Measurements from ENCODE around the gene SAP130. TPM values are rescaled to one million over a fixed set of nuclear protein-coding genes. Genes with fewer than 3 reads are reported as not detected.

SAP130 gene
- total RNA-seq, 2 donors from 2014 or later = 47.7 to 58.9 TPM

GRCh38 chr2:127993659-127994058 lies 34.2 kb downstream of the SAP130 start:
- Histone ChIP-seq H3K27ac (ENCODE audit: low read depth, low read length) (no peak overlapping the region), H3K4me3 (ENCODE audit: low read length) (no peak overlapping the region), H3K27me3 (ENCODE audit: control insufficient read depth, insufficient read depth, low read length, poor library complexity, severe bottlenecking) (no peaks in the 10 kb centered on the region), H3K9me3 (ENCODE audit: control insufficient read depth, low read length) (no peaks in the 10 kb centered on the region), H3K9ac (ENCODE audit: extremely low read depth, low read length, poor library complexity, severe bottlenecking) (no peak overlapping the region), H3K4me1 (ENCODE audit: control insufficient read depth, insufficient read depth, low read length) (no peaks in the 10 kb centered on the region), H3K36me3 (ENCODE audit: control insufficient read depth, insufficient read depth, low read length) (peaks cover 94% of the 10 kb centered on the region)
- H3K27ac Mint-ChIP-seq = no peak overlapping the region
- H3K36me3 Mint-ChIP-seq (ENCODE audit: low read depth) = peaks cover 69% of the 10 kb centered on the region
- no peaks in the 10 kb centered on the region for H3K4me1 Mint-ChIP-seq
- H3K4me3 Mint-ChIP-seq = no peak overlapping the region
- no peak for DNase-seq
- WGBS, 2 experiments (ENCODE audit: insufficient coverage in 1 of 2, insufficient read length in 1 of 2) = 98 to 100% methylated on average over 1 to 2 of the region's 2 CpGs
- no peaks in the 10 kb centered on the region for H3K27me3 Mint-ChIP-seq (ENCODE audit: insufficient read depth)
- TF ChIP-seq CTCF (conservative IDR thresholded peaks at IDR 0.05) = no peak
- H3K9me3 Mint-ChIP-seq = no peaks in the 10 kb centered on the region

GRCh38 chr2:127991742-127992141 lies 36.1 kb downstream of the SAP130 start:
- Histone ChIP-seq H3K27ac (ENCODE audit: low read depth, low read length) (no peak overlapping the region), H3K9ac (ENCODE audit: extremely low read depth, low read length, poor library complexity, severe bottlenecking) (no peak overlapping the region), H3K27me3 (ENCODE audit: control insufficient read depth, insufficient read depth, low read length, poor library complexity, severe bottlenecking) (no peaks in the 10 kb centered on the region), H3K4me3 (ENCODE audit: low read length) (no peak overlapping the region), H3K36me3 (ENCODE audit: control insufficient read depth, insufficient read depth, low read length) (peaks cover 94% of the 10 kb centered on the region), H3K9me3 (ENCODE audit: control insufficient read depth, low read length) (no peaks in the 10 kb centered on the region), H3K4me1 (ENCODE audit: control insufficient read depth, insufficient read depth, low read length) (no peaks in the 10 kb centered on the region)
- no peaks in the 10 kb centered on the region for H3K9me3 Mint-ChIP-seq
- no peak overlapping the region for H3K4me3 Mint-ChIP-seq
- no peak for DNase-seq
- WGBS, 2 experiments (ENCODE audit: insufficient coverage in 1 of 2, insufficient read length in 1 of 2) = 97 to 100% methylated on average over 4 to 5 of the region's 5 CpGs
- H3K36me3 Mint-ChIP-seq (ENCODE audit: low read depth) = peaks cover 74% of the 10 kb centered on the region
- TF ChIP-seq CTCF (conservative IDR thresholded peaks at IDR 0.05) = no peak
- no peak overlapping the region for H3K27ac Mint-ChIP-seq
- no peaks in the 10 kb centered on the region for H3K4me1 Mint-ChIP-seq
- H3K27me3 Mint-ChIP-seq (ENCODE audit: insufficient read depth) = no peaks in the 10 kb centered on the region

- no peak for TF ChIP-seq CTCF (conservative IDR thresholded peaks at IDR 0.05)
- no peak overlapping the region for H3K4me3 ChIP-seq (ENCODE audit: low read length)
- H3K9me3 ChIP-seq (ENCODE audit: control insufficient read depth, low read length) = no peaks in the 10 kb centered on the region
- Mint-ChIP-seq H3K4me1 (no peaks in the 10 kb centered on the region), H3K4me3 (no peak overlapping the region), H3K27ac (no peak overlapping the region), H3K27me3 (ENCODE audit: insufficient read depth) (no peaks in the 10 kb centered on the region), H3K9me3 (no peaks in the 10 kb centered on the region), H3K36me3 (ENCODE audit: low read depth) (peaks cover 72% of the 10 kb centered on the region)
- no peaks in the 10 kb centered on the region for H3K4me1 ChIP-seq (ENCODE audit: control insufficient read depth, insufficient read depth, low read length)
- H3K36me3 ChIP-seq (ENCODE audit: control insufficient read depth, insufficient read depth, low read length) = peaks cover 91% of the 10 kb centered on the region
- no peak overlapping the region for H3K27ac ChIP-seq (ENCODE audit: low read depth, low read length)
- H3K9ac ChIP-seq (ENCODE audit: extremely low read depth, low read length, poor library complexity, severe bottlenecking) = no peak overlapping the region
- H3K27me3 ChIP-seq (ENCODE audit: control insufficient read depth, insufficient read depth, low read length, poor library complexity, severe bottlenecking) = no peaks in the 10 kb centered on the region
- 95 to 96% methylated on average over 6 to 7 of the region's 7 CpGs for WGBS, 2 experiments (ENCODE audit: insufficient coverage in 1 of 2, insufficient read length in 1 of 2)
- DNase-seq = no peak
These were observed 41.2 kb downstream of the SAP130 start for GRCh38 chr2:127986548-127987079.
